Right cardiac atrium (tissue), 5 donors: ENCODE data around the gene RANBP3. TPM values are rescaled to one million over a fixed set of nuclear protein-coding genes. Genes with fewer than 3 reads are reported as not detected.

Experiments used
- ATAC-seq, 2 donors: fragments of 200-7000 bp; cut with Tn5 transposase; one replicate each; pipeline versions ENCODE4 v1.8.0 to v1.9.1; 2020; ENCODE audit warnings: moderate library complexity in 2 of 2, mild to moderate bottlenecking in 1 of 2
- DNase-seq, 3 donors: peaks; one replicate each; pipeline ENCODE4 v3.0.0-alpha.2; 2020
- H3K27ac ChIP-seq: one replicate; pipeline ENCODE4 v1.5.1; 2013; ENCODE audit warnings: mild to moderate bottlenecking, low read length, control low read depth, moderate library complexity
- H3K27me3 ChIP-seq: one replicate; pipeline ENCODE4 v1.6.1; 2013; ENCODE audit not compliant: control insufficient read depth, insufficient read depth
- H3K4me1 ChIP-seq: one replicate; pipeline ENCODE4 v1.6.1; 2013; ENCODE audit warnings: low read length; ENCODE audit not compliant: control insufficient read depth, insufficient read depth
- H3K4me3 ChIP-seq: one replicate; pipeline ENCODE4 v1.5.1; 2013; ENCODE audit warnings: low read length, control low read depth
- H3K9me3 ChIP-seq: one replicate; pipeline ENCODE4 v1.6.1; 2013; ENCODE audit warnings: low read length; ENCODE audit not compliant: control insufficient read depth
- WGBS: extraction: QIAGEN DNeasy Blood & Tissue Kit; methylation state at CpG from one replicate; pipeline ENCODE4 v1.1.7; 2013; 5-methylcytosine and 5-hydroxymethylcytosine counted together
- intact Hi-C, 4 donors: fragments of 100-400 bp; cut with DNase I; formaldehyde crosslinking; loops; one replicate each; pipeline versions ENCODE4 v1.11.0 to v1.14.0; 2022 to 2023
- polyA plus RNA-seq: library from polyadenylated mRNA; stranded (reverse); fragments of 200-250 nt; gene quantifications from one replicate; pipeline ENCODE4 v1.2.3, GENCODE V29; 2013
- total RNA-seq, 4 donors: library from RNA; stranded (reverse); fragmentation: NEBNext Ultra II Directional; extraction: Animal tissue kit (Norgen Biotek cat#: 25700); gene quantifications; one replicate each; pipeline ENCODE4 v1.2.1, GENCODE V29; 2021
- donor health status: healthy with polysubstance abuse.
- donor health status: DM: no; HTN: yes; CAD: no.
- donor health status: DM: no; HTN: no; CAD: no.
- donor health status: DM: no; HTN: yes; CAD: no; lungs with severe emphysema.
- donor health status: DM: yes; HTN: yes; CAD: no.

The RANBP3 gene
- total and polyA plus RNA-seq, 5 donors: 49.6 to 73.8 (median 65.4) TPM

DNA sequence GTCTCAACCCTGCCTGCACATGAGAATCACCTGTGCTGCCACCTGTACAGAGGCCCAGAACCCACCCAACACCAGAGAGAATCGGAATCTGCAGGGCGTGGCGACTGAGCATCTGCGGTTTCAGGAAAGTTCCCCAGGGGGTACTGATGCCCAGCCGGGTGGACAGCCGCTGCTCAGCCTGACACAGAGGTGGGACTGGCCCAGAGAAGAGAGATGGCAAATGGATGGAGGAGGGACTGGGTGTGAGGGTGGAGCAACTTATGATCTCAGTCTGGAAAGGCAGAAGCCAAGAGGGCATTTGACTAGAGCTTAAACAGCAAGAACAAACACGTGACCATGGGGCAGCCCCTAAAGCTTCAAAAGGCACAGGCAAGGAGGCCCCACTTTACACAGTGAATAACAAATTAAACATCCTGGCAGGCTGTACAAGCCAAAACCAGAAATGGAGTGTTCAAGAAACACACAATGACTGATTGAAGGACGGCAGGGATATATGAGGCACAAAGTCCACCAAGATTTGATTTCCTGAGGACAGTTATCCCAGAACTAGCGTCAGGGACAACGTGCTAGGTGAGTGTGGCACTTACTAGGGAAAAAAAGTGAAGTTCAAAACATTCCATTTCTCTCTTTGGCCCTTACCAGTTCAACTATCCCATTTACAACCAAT is 3.1 kb downstream of the RANBP3 start:
- Histone ChIP-seq H3K9me3 (no peaks in the 10 kb centered on the region), H3K4me1 (peaks cover 12% of the 10 kb centered on the region), H3K27me3 (no peaks in the 10 kb centered on the region), H3K4me3 (no peak overlapping the region), H3K27ac (no peak overlapping the region)
- DNase-seq (peak in 1 of 3 donors; percentile 17), ATAC-seq (no peak)
- 75% methylated on average over 10 of the region's 10 CpGs for WGBS
- intact Hi-C loops: loop anchor here in 1 of 4 donors (5.0 kb wide), 1 partner anchor 78 kb away; no protein-coding TSS in a partner anchor

DNA sequence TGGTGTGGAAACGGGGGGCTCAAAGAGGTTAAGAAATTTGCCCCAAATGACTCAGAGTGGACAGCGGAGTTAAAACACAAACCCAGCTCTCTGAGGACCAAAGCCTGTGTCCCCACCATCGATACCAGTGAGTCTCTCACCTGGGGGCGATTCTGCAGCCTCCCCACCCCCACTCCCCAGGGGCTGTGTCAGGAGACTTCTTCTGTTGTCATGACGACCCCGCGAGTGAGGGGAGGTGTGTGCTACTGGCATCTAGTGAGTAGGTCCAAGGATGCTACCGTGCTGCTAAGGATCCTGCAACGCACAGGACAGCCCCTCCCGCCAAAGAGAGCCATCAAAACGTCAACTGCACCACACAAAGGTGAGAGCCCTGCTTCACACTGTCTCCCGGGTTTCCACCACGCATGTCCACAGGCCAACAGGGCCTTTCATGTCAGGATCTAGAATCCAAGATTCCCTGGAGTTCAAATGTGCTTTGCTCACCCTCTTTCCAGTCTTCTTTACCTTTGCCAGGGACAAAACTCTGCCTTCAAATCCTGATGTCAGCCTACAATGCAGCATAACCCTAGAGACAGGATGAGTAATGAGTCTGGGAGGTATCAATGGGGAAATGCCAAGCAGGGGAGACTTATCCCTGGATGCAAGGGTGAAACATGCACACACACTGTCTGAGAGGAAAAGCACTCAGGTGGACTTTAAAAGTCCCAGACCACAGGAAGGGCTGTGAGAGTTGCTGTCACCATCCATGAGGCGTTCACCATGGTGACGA is 3.9 kb downstream of the RANBP3 start:
- peak in 1 of 3 donors; percentile 50 for DNase-seq
- ATAC-seq: no peak
- Histone ChIP-seq H3K9me3 (no peaks in the 10 kb centered on the region), H3K4me1 (peaks cover 10% of the 10 kb centered on the region), H3K4me3 (no peak overlapping the region), H3K27me3 (no peaks in the 10 kb centered on the region), H3K27ac (no peak overlapping the region)
- WGBS: 79% methylated on average over 15 of the region's 15 CpGs
- intact Hi-C loops: loop anchor here in 1 of 4 donors (5.0 kb wide), 1 partner anchor 77 kb away; no protein-coding TSS in a partner anchor

GRCh38 chr19:5973376-5973775 is 4.6 kb downstream of the RANBP3 start:
- Histone ChIP-seq H3K27me3 (no peaks in the 10 kb centered on the region), H3K4me1 (peaks cover 16% of the 10 kb centered on the region), H3K27ac (no peak overlapping the region), H3K4me3 (no peak overlapping the region), H3K9me3 (no peaks in the 10 kb centered on the region)
- ATAC-seq: no peak
- 87% methylated on average over 5 of the region's 5 CpGs for WGBS
- intact Hi-C loops: loop anchor here in 1 of 4 donors (5.0 kb wide), 1 partner anchor 76 kb away; no protein-coding TSS in a partner anchor
- DNase-seq: peak in 1 of 3 donors; percentile 13

GRCh38 chr19:5972355-5972731 is 5.6 kb downstream of the RANBP3 start:
- intact Hi-C loops: loop anchor here in 1 of 4 donors (5.0 kb wide), 1 partner anchor 75 kb away; no protein-coding TSS in a partner anchor
- Histone ChIP-seq H3K4me3 (no peak overlapping the region), H3K27ac (no peak overlapping the region), H3K9me3 (no peaks in the 10 kb centered on the region), H3K4me1 (peaks cover 21% of the 10 kb centered on the region), H3K27me3 (no peaks in the 10 kb centered on the region)
- WGBS: 71% methylated on average over 9 of the region's 9 CpGs
- DNase-seq: no peak
- no peak for ATAC-seq

- ATAC-seq (no peak), DNase-seq (peak in 1 of 3 donors; percentile 26)
- no peaks in the 10 kb centered on the region for H3K9me3 ChIP-seq
- no peaks in the 10 kb centered on the region for H3K27me3 ChIP-seq
- H3K4me1 ChIP-seq: peaks cover 20% of the 10 kb centered on the region
- no peak overlapping the region for H3K4me3 ChIP-seq
- 63% methylated on average over 2 of the region's 2 CpGs for WGBS
- intact Hi-C loops: loop anchor here in 1 of 4 donors (5.0 kb wide), 1 partner anchor 75 kb away; no protein-coding TSS in a partner anchor
- H3K27ac ChIP-seq: no peak overlapping the region
Observed at GRCh38 chr19:5971714-5972354, 6.1 kb downstream of the RANBP3 start.

DNA sequence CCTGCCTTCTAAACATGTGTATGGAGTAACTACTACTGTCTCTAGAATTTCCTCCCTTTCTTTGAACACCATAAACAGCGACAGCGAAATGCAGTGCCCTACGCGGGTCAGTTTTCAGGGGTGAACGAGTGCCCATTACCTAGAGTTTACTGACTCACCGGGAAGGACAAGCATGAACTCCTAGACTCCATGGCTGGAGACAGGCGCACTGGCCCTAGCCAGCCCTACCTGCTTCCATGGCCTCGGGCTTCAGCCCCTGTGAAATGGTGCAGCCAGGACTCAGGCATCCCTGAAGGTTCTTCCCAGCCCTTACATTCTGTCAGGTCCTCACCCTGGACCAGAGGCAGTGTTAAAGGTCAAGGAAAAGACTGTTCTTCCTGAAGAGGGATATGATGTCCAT is 8.5 kb downstream of the RANBP3 start:
- intact Hi-C loops: no loop called here
- 85% methylated on average over 8 of the region's 8 CpGs for WGBS
- H3K9me3 ChIP-seq: no peaks in the 10 kb centered on the region
- H3K4me1 ChIP-seq: peaks cover 29% of the 10 kb centered on the region
- peak in 1 of 3 donors; percentile 17 for DNase-seq
- no peaks in the 10 kb centered on the region for H3K27me3 ChIP-seq
- no peak for ATAC-seq
- H3K27ac ChIP-seq: no peak overlapping the region
- H3K4me3 ChIP-seq: no peak overlapping the region

- peak in 1 of 3 donors; percentile 44 for DNase-seq
- 40% methylated on average over 18 of the region's 18 CpGs for WGBS
- no peaks in the 10 kb centered on the region for H3K9me3 ChIP-seq
- peak in 1 of 2 donors; percentile 23 for ATAC-seq
- no peak overlapping the region for H3K4me3 ChIP-seq
- H3K27me3 ChIP-seq: no peaks in the 10 kb centered on the region
- peaks cover 34% of the 10 kb centered on the region for H3K4me1 ChIP-seq
- peak overlapping the region; percentile 49 for H3K27ac ChIP-seq
- intact Hi-C loops: no loop called here
Observed at GRCh38 chr19:5968431-5969373, 9.2 kb downstream of the RANBP3 start.

- H3K4me1 ChIP-seq: peaks cover 37% of the 10 kb centered on the region
- peak overlapping the region; percentile 49 for H3K27ac ChIP-seq
- no peaks in the 10 kb centered on the region for H3K27me3 ChIP-seq
- intact Hi-C loops: no loop called here
- WGBS: 4% methylated on average over 10 of the region's 10 CpGs
- ATAC-seq (peak; percentile 66 to 68), DNase-seq (peak in 2 of 3 donors; percentile 56 to 69)
- no peak overlapping the region for H3K4me3 ChIP-seq
- no peaks in the 10 kb centered on the region for H3K9me3 ChIP-seq
Observed at GRCh38 chr19:5967994-5968430, 9.9 kb downstream of the RANBP3 start.

- intact Hi-C loops: no loop called here
- H3K27ac ChIP-seq: no peak overlapping the region
- DNase-seq: peak in 1 of 3 donors; percentile 33
- H3K9me3 ChIP-seq: no peaks in the 10 kb centered on the region
- no peak overlapping the region for H3K4me3 ChIP-seq
- ATAC-seq: no peak
- WGBS: 43% methylated on average over 7 of the region's 7 CpGs
- H3K27me3 ChIP-seq: no peaks in the 10 kb centered on the region
- H3K4me1 ChIP-seq: peaks cover 39% of the 10 kb centered on the region
Observed at GRCh38 chr19:5967571-5967970, 10.4 kb downstream of the RANBP3 start.

DNA sequence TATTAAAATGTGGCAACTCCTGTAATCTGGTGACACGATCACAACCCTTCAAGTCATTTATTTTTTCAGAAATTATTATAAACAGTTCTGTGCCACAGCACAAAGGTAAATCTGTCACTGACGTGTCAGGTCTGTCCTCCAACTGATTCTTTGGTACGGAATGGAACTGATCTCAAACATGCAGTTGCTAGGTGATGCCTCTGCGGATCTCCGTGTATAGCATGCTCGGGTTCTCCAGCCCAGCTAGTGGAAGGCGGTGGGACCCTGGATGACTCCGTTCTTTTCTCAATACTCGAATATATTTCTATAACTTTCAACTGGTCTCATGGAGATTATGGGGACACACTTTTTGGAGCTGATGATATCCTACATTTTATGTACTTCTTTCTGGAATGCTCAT is 11.0 kb downstream of the RANBP3 start:
- Histone ChIP-seq H3K27ac (no peak overlapping the region), H3K4me1 (peaks cover 42% of the 10 kb centered on the region), H3K9me3 (no peaks in the 10 kb centered on the region), H3K27me3 (no peaks in the 10 kb centered on the region), H3K4me3 (no peak overlapping the region)
- DNase-seq (peak in 1 of 3 donors; percentile 31), ATAC-seq (no peak)
- intact Hi-C loops: no loop called here
- 63% methylated on average over 9 of the region's 9 CpGs for WGBS
